ENCODE data around the gene GNA14.
"Not testable (repeated sequence)": the region's sequence is repeated elsewhere in the genome, so short reads cannot be mapped to it uniquely, and the experiment has no call there.

Gene GNA14

DNA sequence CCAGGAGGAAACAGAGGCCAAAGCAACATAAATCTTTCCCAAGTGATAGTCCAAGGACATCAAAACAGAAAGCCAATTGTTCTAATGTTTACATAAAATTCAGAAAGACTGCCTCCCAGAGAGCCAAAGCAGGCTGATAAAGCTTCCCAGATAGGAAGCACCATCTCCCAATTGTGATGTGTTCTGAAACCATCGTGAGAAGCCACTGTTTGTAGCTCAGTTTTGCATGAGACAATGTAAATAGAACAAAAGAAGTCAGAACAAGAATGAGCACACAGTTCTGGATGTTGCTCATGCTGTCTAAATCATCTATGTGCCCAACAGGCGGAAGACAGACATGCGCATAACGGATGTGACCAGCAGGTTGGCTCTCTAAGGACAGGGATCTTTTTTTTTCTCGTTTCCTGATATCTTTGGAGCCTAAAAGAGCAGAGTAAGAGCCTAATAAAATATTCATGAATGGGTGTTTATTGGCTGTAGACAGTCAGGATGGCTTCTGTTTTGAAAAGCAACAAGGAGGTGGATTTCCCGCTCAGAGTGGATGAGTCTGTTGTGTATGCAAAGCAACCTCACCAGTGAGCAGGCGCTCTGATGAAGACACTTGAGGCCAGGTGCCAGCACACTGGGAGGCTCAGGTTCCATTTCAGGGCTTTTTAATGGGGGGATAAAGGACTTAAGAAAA, 113.6 kb downstream of the GNA14 start:
- DNase-seq (ENCODE audit: low spot score) = no peak

DNA sequence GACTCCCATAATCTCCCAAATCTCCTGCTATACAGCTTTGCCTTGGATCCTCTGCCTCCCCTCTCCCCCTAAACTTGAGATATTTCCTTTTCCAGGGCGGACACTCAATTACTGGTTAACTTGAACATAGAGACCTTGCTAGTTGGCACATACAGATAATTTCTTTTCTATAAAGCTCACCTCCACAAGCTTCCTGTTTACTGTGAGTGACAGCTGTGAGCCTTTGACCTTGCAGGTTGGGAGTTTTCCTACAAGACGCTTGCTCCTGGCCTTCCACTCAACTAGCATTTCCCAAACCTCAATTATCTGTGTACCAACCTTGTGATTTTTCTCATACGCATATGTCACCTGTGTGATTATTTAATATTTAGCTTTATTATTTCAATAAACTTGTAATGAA, 114.5 kb downstream of the GNA14 start:
- DNase-seq (ENCODE audit: low spot score) = no peak

DNA sequence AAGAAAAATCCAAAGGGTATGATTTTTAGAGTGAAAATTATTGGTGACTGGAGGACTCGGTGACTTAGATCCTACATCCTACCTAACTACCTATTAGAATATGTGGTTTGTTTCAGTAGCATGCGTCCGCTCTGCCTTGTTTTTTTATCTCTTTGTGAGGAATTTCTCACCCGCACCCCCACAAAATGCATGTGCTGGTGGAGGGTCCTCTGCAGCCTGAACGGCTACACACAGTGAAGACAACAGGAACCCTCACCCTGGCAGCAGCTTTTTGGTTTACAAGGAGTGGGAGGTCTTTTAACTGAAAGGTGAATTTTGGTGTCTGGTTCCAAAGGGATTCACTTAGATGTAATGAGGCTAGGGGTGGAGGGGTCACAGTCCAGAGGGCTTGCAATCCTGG, 115.5 kb downstream of the GNA14 start:
- DNase-seq (ENCODE audit: low spot score) = no peak

DNA sequence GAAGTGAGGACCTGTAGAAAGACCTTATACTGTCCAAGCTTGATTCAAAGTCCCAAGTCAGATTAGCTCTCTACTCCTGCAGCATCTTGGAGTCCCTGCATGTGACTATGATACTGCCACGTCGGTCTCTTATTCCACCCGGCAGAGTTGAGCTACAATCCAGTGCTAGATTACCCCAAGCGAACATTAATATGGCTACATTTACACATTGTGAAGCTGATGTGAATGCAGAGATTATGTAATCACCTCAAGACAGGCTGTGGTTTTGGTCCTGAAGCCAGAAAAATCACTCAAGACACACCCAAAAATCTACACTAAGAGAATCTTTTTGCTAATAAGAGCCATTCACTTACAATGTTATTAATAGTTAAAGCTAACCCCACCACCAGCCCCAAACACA, 116.7 kb downstream of the GNA14 start:
- no peak for DNase-seq (ENCODE audit: low spot score)

DNA sequence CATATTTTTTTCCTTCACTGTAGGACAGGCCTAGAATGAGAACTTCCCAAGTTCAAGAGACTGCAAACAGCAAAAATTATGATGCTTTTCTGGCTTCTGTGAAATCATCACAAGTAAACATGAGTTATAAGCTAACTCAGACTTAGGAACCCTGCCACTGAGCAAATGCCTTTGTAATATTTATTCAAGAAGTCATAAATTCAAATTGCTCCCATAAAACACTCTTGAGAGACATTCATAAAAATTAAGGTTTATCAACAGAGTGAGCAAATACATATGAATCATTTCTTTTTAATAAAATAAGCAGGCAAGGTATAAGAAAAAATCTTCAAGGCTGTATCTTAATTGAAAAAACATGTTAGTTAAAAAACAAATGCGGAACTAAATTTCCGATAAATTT, 124.2 kb downstream of the GNA14 start:
- no peak for DNase-seq (ENCODE audit: low spot score)

DNA sequence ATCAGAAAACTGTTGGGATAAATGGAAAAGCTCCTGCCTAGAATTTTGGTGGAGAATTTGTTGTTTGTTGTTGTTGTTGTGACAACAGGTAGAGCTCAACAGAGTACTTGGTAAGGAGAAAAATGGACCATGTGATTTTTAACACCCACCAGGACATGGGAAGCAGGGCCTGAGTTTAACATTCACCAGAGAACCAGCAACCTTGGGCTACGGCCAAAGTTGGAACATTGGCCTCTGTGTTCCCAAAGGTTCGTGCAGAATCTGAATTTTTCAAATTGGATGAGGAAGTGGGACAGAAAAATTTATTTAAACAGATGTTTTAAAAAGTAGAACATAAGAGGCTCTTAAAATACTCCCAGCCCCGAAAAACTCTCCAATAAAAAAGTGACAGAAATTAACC, 127.0 kb downstream of the GNA14 start:
- no peak for DNase-seq (ENCODE audit: low spot score)

DNA sequence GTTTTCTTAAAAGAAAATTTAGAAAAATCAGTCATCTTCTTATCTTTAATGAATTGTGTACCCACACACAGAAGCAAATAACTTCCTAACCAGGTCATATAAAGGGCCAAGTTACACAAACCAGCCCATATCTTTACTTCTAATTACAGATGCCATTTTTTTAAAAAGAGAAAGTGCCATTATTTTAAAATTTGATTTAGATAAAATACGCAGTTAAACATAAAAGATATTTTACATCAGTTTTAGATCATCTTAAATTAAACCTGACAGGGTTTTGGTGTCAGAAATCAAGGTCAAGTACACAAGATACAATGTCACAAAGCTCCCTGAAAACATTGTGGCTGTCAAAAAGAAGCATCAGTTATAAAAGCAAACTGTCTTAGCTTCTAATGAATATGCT, 129.4 kb downstream of the GNA14 start:
- DNase-seq (ENCODE audit: low spot score) = no peak

DNA sequence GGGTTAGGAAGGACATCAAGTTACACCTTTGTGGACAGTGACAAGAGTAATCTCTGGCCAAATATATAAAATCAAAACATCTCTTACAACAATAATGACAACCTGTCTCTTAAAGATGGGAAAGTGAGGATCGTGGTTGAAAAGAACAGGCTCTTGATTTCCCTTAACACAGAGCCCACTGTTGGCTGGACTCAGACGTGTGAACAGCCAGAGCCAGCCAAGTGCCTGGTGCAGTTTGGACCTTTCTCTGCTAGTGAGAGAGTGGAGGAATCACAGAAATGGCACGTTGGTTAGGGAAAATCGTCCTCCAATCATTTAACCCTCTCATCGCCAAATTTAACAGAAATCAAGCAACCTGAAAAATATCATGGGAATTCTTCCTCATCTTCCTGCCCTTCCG, 131.3 kb downstream of the GNA14 start:
- no peak for DNase-seq (ENCODE audit: low spot score)

DNA sequence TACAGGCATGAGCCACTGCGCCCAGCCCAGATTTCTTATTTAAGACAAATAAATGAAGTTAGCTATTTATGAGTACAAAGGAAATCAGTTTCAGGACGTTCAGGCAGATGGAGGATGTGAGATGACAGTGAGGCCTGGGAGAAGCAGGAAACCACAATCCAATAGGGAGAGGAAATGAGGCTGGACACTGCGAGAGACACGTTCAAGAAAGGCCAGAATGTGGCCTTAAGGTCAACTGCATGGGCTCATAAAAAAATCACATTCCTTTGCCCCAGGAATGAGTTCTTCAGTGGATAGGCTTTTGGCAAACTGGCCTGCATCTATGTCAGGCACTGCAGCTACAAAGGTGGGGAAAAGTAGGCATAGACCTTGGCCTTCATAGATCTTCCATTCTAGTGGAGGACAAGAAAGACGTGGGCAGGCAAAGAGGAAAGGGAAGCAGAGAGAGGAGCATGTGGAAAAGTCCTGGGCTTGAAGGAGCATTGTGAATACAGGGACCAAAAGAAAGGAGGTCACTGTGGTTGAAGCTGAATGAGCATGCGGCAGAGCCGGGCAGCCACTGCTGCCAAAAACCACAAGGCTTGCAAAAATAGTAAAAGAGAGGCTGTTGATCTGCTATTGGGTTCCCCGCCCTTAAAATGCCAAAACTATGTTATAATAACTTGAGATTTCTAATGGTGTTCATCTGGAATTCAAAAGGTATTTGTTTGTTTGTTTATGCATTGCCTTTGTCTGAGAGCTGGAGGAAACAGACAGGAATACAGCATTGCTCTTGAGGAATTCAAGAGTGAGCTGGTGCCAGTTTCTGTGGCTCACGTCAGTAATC, 133.0 kb downstream of the GNA14 start:
- peak; percentile 46 for DNase-seq (ENCODE audit: low spot score)

DNA sequence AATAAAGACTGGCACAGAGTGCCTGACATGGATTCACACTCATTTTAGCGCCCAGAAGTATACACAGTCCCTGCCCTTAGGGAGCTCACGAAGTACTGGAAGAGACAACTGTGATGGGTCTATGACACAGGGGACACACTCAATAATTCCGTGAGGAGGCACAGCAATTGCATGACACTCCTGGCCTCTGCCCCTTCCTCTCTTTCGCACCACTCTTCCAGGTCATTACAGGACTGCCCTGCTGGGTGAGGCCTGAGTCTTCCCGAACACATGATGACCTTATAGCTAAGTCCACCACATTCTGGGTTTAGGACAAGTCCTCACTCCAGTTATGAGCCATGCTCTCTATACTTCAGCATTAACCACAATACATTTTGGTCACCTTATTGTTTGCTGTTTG, 134.7 kb downstream of the GNA14 start:
- DNase-seq (ENCODE audit: low spot score) = no peak

DNA sequence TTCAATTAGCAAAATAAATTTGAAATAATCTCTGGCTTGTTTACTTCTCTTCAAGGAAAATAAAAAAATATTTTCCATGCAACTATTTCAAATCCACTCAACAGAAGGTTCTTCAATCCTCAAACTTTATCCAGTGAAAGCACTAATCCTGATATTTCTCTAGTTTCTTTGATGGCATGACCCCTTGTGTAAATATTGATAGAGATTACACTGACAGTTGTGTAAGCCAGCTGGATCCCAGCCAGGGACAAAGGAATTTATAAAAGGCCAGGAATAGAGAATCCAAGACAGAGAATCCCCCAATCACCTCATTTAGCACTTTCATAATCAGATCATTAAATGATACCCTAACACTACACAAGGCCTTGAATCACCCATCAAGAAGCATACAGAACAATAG, 135.2 kb downstream of the GNA14 start:
- DNase-seq (ENCODE audit: low spot score) = no peak

DNA sequence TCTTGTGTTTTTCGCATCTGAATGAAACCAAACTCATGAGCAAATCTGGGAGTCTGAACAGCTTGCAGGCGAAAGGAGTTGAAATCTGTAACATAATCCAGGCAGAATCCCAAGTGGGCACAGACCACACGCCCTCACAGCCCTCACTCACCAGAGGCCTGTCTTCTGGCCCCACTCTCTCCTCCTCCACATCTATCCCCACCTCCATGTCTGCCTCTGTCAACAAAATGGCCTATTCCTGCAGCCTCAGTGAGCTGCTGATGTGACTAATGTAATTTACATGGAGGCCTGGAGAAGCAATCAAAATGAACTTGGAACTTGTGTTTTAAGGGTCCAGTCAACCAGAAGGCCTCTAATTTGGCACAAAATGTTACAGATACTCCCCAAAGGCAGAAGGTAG, 136.6 kb downstream of the GNA14 start:
- no peak for DNase-seq (ENCODE audit: low spot score)

DNA sequence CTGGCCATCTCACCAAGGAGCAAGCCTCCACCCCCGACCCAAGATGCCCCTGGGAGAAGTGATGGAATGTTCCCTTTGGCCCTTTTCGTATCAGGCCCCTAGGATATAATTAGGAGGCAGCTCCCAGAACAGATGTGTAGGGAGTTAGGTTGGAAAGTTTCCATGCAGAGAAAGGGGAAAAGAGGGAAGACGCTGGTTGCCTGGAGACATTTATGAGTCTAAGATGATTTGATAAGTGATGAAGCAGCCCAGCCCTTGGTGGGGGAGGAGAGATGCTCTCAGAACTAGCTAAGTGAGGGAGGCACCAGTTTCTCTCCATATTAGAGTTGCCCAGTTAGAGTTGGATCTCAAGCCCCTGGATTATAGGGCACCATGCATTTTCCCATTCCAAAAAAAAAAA, 137.5 kb downstream of the GNA14 start:
- DNase-seq (ENCODE audit: low spot score) = no peak

DNA sequence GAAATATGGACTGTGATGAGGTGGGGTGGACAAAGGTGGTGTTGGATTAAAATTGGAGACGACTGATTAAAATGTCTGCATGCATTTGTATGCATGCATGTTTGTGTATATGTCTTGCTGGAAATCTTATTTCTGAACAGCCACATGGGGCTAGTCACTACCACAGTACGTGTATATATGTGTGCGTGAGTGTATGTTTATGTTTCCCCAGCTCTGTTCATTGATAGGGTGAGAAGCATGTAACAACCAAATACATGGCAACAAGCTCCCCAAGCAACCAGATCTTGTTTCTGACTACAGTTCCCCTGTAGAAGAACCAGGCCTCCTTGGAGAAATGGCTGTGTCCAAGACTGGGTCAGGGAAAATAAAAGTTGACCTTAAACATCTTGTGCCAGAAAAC, 139.7 kb downstream of the GNA14 start:
- DNase-seq (ENCODE audit: low spot score) = no peak

DNA sequence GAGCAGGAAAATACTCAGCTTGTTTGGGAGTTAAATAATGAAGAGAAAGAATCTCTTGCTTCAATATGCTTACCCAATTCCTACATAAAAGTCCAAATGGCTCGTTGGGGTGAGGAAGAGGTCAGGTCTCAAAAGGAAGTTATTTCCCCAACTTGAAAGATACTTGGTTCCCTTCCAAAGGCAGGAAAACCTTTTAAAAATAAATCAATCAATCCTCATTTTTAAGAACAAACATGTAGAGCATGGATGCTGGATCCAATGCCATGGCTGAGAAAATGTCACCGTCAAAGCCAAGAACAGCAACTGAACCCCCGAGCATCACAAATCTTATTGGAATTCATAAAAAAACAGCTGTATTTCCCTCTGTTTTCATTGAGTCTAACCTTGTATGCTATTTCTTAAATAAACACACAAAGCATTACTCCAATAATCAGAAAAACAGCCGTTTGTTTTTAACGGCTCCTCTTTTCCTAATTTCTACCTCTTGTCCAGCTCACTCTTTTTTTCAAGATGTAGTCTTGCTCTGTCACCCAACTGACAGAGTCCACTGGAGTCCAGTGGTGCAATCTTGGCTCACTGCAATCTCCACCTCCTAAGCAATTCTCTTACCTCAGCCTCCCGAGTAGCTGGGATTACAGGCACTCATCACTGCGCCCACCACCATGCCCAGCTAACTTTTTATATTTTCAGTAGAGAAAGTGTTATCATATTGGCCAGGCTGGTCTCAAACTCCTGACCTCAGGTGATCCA, 140.7 kb downstream of the GNA14 start:
- DNase-seq (ENCODE audit: low spot score) = no peak

DNA sequence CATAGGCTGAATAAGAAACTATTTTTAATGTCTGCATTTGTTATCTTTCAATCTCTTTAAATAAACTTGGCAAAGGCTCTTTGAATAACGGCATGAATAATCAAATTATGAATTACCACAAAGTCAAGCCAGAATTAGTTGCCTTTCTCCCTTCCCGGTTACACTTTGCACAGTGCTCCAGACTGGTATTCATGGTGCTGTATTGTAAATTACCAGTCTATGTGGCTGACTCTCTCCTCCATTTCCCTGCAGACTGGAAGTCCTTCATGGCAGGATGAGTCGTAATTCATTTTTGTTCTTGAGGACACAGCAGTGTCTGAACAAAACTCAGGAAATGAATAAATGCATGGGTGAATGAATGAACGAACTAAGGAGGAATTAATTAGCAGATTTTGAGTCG, 142.9 kb downstream of the GNA14 start:
- DNase-seq (ENCODE audit: low spot score) = no peak

DNA sequence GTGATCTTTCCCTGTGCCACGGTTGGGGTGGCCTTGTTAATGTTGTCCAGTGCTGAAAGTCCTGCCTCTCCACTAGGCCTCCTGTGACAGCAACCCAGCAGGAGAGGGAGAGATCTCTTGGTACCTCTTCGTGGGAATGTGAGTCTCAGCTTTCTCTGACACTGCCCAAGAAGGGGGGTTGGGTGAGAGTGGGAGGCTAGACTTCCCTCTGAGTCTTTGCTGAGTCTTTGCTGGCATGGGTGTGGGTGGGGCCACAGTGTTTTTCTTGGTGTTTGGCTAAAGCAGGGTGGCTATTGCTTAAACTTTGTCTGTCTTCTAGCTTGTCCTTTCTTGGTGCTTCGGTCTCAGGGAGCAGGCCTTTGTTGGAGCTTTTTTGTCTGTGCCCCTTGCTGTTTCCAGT, 145.6 kb downstream of the GNA14 start:
- DNase-seq (ENCODE audit: low spot score) = no peak

DNA sequence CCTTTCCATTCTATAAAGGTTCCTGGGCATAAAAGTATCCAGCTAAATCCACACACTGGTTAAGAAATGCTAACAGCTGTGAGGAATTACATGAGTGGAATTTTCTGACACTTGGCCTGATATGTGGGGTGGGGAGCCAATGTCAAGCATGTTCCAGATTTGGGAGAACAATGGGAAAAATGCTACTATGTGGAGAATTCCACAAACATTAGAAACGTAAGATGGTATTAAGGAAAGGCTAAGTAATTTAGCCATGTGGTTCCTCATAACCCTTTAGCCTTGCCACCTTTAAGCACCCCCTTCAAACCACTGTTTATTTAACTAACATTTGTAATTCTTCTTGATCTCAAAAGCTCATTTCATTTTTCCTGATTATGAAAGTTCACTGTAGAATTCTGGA, 149.2 kb downstream of the GNA14 start:
- no peak for DNase-seq (ENCODE audit: low spot score)

DNA sequence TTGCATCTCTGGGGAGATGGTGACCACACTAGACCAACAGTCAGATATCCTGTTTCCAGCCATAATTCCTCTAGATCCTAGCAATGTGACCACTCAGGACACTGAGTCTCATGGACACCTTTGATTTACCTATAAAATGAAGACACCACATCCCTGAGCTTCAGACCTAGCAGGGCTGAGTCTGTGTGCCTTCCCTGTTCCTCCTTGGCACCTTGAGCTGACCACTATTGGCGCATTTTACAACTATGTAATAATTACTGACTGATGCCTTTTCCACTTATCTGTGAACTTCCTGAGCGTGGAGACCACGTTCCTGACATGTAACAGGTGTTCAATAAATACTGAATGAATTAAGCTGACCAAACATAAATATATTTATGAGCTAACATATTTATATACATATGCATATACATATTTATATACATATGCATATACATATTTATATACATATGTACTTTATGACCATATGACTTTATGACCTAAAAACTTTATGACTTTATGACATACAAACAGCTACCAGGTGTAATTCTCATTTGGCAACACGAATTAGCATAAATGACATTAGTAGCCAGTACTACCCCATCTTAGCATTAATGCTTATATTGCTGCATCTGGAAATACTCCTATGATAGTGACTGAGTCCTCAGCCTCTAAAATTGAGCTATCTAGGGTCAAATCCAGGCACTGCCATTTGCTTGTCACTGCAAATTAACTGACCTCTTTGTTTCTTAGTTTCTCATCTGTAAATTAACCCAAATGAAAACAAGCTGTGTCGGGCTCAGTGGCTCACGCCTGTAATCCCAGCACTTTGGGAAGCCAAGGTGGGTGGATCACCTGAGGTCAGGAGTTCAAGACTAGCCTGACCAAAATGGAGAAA, 150.6 kb downstream of the GNA14 start:
- no peak for DNase-seq (ENCODE audit: low spot score)

DNA sequence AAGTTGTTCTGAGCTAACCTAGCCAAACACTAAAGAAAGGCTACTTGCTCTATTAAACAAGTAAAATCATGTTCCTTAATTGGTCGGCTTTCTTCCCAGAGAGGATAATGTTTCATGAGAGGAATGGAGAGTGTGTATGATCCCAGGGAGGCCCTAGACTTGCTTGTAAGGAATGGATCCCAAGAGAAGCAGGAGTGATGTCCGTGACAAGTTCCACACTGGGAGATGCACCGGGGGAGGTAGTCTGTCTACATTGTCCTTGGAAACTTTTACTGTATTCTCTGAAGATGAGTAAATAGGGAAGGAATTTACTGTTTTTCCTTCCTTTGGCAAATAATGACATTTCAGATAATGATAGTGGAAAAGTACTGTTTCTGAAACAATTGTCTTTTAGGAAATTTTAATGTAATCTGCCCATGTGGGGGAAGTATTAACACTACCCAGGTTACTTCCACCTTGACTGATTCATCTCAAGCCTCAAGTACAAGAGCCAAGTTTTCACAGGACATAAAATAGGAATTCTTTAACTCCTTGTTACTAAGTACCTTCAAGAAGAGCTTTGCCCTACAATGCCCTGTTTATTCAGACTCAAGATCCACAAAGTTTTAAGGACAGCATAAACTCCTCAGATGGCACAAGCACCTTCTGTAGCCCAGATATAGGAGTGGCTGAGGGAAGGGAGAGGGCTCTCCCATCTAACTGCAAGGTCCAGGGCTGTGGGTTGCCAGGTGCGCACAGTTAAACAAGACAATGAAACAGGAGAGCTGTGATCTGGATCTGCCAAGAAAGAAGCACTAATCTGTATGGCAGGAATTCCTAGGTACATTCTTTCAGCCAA, 152.1 kb downstream of the GNA14 start:
- no peak for DNase-seq (ENCODE audit: low spot score)

DNA sequence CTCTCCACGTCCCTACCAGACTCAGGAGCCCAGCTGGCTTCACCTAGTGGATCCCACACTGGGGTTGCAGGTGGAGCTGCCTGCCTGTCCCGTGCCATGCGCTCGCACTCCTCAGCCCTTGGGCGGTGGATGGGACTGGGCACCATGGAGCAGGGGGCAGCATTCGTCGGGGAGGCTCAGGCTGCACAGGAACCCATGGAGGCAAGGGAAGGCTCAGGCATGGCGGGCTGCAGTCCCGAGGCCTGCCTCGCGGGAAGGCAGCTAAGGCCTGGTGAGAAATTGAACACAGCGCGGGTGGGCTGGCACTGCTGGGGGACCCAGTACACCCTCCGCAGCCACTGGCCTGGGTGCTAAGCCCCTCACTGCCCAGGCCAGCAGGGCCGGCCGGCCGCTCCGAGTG, 157.8 kb downstream of the GNA14 start:
- not testable (repeated sequence) for DNase-seq (ENCODE audit: low spot score)

All from SW480 (cell line).